Upper lobe of left lung (tissue), 6 donors: Measurements from ENCODE around the gene DOCK8. TPM values are rescaled to one million over a fixed set of nuclear protein-coding genes. Genes with fewer than 3 reads are reported as not detected.
A peak's percentile ranks its signal among the peaks of the same experiment; 100 is the strongest.

ENCODE experiments used
- ATAC-seq, 2 donors: fragments of 200-7000 bp; cut with Tn5 transposase; one replicate each; pipeline ENCODE4 v1.9.1; 2022; ENCODE audit warnings: mild to moderate bottlenecking in 2 of 2, moderate library complexity in 2 of 2; ENCODE audit not compliant: low FRiP score in 2 of 2
- DNase-seq, 2 donors: peaks; one replicate each; pipeline ENCODE4 v3.0.0-alpha.2; 2019 to 2020
- H3K27ac ChIP-seq, 4 donors: fragments of 200-600 bp; sonication (generic); one replicate each; pipeline ENCODE4 v1.5.1; 2016 to 2019
- H3K27me3 ChIP-seq, 4 donors: fragments of 200-600 bp; sonication (generic); one replicate each; pipeline ENCODE4 v1.5.1; 2017 to 2019
- H3K36me3 ChIP-seq, 4 donors: fragments of 200-600 bp; sonication (generic); one replicate each; pipeline ENCODE4 v1.5.1; 2016 to 2019
- H3K4me1 ChIP-seq, 4 donors: fragments of 200-600 bp; sonication (generic); one replicate each; pipeline ENCODE4 v1.5.1; 2018 to 2019
- H3K4me3 ChIP-seq, 4 donors: fragments of 200-600 bp; sonication (generic); one replicate each; pipeline ENCODE4 v1.5.1; 2017 to 2019; ENCODE audit warnings: mild to moderate bottlenecking in 2 of 4, moderate library complexity in 1 of 4
- H3K9me3 ChIP-seq, 4 donors: fragments of 200-600 bp; sonication (generic); one replicate each; pipeline ENCODE4 v1.5.1; 2018 to 2019
- EP300 ChIP-seq, 4 donors: sonication (generic); formaldehyde crosslinking; IDR thresholded peaks; one replicate each; pipeline ENCODE4 v1.5.1; 2017; ENCODE audit warnings: antibody characterized with exemption in 4 of 4, control low read depth in 2 of 4
- POLR2A ChIP-seq, 4 donors: fragments of 450-650 bp; IDR thresholded peaks; one replicate each; pipeline ENCODE4 v1.5.1; 2016 to 2017; ENCODE audit warnings: antibody characterized with exemption in 4 of 4, mild to moderate bottlenecking in 2 of 4
- POLR2AphosphoS5 ChIP-seq, 2 donors: sonication (generic); formaldehyde crosslinking; IDR thresholded peaks; one replicate each; pipeline ENCODE4 v1.5.1; 2017; ENCODE audit warnings: antibody characterized with exemption in 2 of 2
- WGBS, 2 donors: methylation state at CpG; one replicate each; pipeline ENCODE4 v1.1.5; 2017 to 2018; 5-methylcytosine and 5-hydroxymethylcytosine counted together
- total RNA-seq, 6 donors: library from RNA; depleted of rRNA in 4 of 6; stranded (reverse); fragments of >200 nt in 4 of 6; gene quantifications; one replicate each; pipeline versions ENCODE4 v1.1.0 to v1.2.1, GENCODE V29; 2016 to 2021
- TF ChIP-seq, protein P1 (sequence below), 6 experiments: fragments of 450-650 bp in 4 of 6; fragments of 200-600 bp in 2 of 6; sonication (generic) in 2 of 6; IDR thresholded peaks; one replicate each; pipeline ENCODE4 v1.5.1; 2016 to 2019; ENCODE audit warnings: antibody characterized with exemption in 6 of 6
- donor health status: DM: no; HTN: no; CAD: no; lungs with moderate emphysema.
- donor health status: DM: no; HTN: yes; CAD: no; lungs with severe emphysema.

The DOCK8 gene
- total RNA-seq, 6 donors from 2014 or later = 44.7 to 103 (median 74.6) TPM

DNA sequence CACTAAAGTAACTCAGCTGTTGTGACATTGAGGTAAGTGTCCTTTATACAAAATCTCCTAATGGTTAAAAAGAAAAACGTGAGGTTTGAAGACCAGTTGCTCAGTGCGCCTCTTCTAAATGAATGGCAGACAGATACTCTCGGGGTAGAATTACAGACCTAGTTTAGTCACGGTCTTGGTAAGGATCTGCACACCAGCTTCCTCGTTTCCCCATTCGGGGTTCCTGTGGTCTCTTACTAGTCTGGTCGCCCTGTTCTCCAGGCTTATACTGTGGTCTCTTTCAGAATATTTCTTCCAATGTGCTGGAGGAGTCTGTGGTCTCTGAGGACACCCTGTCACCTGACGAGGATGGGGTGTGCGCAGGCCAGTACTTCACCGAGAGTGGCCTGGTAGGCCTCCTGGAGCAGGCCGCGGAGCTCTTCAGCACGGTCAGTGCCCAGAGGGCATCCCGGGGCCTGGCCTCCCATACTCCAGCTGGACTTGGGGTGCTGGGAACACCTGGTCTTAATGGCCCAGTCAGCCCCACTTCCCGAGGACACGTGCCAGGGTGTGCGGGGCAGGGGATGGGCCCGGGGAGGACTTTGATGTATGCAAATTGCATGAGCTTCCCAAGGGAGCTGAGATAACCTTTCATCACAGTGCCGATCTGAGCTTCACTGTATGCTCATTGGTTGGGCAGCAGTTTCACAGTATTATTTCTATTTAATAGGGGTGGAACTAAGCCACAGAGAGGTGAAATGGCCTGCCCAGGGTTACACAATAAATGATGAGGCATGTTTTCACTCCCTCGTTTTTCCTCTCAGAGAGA lies 224.5 kb downstream of the DOCK8 start:
- WGBS, 2 donors = 72 to 74% methylated on average over 13 to 20 of the region's 20 CpGs
- no peaks in the 10 kb centered on the region for H3K27me3 ChIP-seq
- H3K4me3 ChIP-seq = no peak overlapping the region
- peak; percentile 41 to 77 for ATAC-seq
- no peak overlapping the region for H3K27ac ChIP-seq
- DNase-seq = peak in 1 of 2 donors; percentile 68
- TF ChIP-seq EP300 (IDR thresholded peaks at IDR 0.05) (no peak), POLR2A (IDR thresholded peaks at IDR 0.05) (no peak), POLR2AphosphoS5 (IDR thresholded peaks at IDR 0.05) (no peak)
- TF ChIP-seq, protein P1, sequence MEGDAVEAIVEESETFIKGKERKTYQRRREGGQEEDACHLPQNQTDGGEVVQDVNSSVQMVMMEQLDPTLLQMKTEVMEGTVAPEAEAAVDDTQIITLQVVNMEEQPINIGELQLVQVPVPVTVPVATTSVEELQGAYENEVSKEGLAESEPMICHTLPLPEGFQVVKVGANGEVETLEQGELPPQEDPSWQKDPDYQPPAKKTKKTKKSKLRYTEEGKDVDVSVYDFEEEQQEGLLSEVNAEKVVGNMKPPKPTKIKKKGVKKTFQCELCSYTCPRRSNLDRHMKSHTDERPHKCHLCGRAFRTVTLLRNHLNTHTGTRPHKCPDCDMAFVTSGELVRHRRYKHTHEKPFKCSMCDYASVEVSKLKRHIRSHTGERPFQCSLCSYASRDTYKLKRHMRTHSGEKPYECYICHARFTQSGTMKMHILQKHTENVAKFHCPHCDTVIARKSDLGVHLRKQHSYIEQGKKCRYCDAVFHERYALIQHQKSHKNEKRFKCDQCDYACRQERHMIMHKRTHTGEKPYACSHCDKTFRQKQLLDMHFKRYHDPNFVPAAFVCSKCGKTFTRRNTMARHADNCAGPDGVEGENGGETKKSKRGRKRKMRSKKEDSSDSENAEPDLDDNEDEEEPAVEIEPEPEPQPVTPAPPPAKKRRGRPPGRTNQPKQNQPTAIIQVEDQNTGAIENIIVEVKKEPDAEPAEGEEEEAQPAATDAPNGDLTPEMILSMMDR (IDR thresholded peaks at IDR 0.05) = no peak
- peaks cover 0 to 6% (median 0%) of the 10 kb centered on the region in 4 donors for H3K4me1 ChIP-seq
- peaks cover 5 to 46% (median 21%) of the 10 kb centered on the region in 4 donors for H3K36me3 ChIP-seq
- H3K9me3 ChIP-seq = no peaks in the 10 kb centered on the region

DNA sequence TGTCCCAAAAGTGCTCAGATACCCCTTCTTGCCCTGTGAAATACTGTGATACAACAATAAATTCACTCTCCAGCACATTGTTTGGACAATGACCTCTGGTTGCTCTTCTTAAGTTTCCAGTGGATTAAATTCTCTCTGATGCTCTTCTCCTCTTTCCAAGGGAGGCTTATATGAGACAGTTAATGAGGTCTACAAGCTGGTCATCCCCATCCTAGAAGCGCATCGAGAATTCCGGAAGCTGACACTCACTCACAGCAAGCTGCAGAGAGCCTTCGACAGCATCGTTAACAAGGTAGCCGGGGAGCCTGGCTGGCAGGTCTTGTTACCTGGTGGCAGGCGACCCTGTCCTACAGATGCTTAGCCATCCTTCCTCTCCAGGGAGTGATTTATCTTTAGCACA lies 226.5 kb downstream of the DOCK8 start:
- no peak overlapping the region for H3K27ac ChIP-seq
- no peak overlapping the region for H3K4me3 ChIP-seq
- WGBS, 2 donors = 87 to 93% methylated on average over 7 of the region's 7 CpGs
- peaks cover 5 to 38% (median 19%) of the 10 kb centered on the region in 4 donors for H3K36me3 ChIP-seq
- H3K4me1 ChIP-seq = peaks cover 0 to 6% (median 0%) of the 10 kb centered on the region in 4 donors
- H3K9me3 ChIP-seq = no peaks in the 10 kb centered on the region
- DNase-seq (no peak), ATAC-seq (no peak)
- H3K27me3 ChIP-seq = no peaks in the 10 kb centered on the region
- TF ChIP-seq, protein P1 (IDR thresholded peaks at IDR 0.05) = no peak
- TF ChIP-seq POLR2A (IDR thresholded peaks at IDR 0.05) (no peak), POLR2AphosphoS5 (IDR thresholded peaks at IDR 0.05) (no peak), EP300 (IDR thresholded peaks at IDR 0.05) (no peak)

DNA sequence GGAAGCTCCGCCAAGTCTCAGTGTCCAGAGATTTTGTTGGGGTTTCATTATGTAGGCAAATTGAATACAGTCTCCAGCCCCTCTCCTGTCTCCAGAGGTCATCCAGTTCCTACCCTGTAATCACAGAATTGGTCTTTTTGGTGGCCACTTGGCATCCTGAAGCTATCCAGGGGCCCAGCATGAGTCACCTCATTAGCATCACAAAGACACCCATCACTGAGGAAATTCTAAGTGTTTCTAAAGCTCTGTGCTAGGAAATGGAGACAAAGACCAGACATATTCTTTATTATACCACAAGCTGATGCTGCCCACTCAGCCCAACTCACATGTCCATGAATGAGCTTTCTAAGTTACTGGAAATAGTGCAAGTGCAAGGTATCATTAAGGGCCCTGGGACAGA lies 229.9 kb downstream of the DOCK8 start:
- ATAC-seq (peak in 1 of 2 donors; percentile 2), DNase-seq (no peak)
- no peak for TF ChIP-seq EP300 (IDR thresholded peaks at IDR 0.05)
- no peak for TF ChIP-seq POLR2AphosphoS5 (IDR thresholded peaks at IDR 0.05)
- TF ChIP-seq POLR2A (IDR thresholded peaks at IDR 0.05) = no peak
- TF ChIP-seq, protein P1 (IDR thresholded peaks at IDR 0.05) = no peak
- Histone ChIP-seq H3K9me3 (no peaks in the 10 kb centered on the region), H3K4me1 (no peaks in the 10 kb centered on the region), H3K27ac (no peak overlapping the region), H3K27me3 (no peaks in the 10 kb centered on the region), H3K4me3 (no peak overlapping the region), H3K36me3 (peaks cover 5 to 39% (median 18%) of the 10 kb centered on the region in 4 donors)
- 94% methylated on average over 1 of the region's 1 CpG for WGBS, 2 donors

DNA sequence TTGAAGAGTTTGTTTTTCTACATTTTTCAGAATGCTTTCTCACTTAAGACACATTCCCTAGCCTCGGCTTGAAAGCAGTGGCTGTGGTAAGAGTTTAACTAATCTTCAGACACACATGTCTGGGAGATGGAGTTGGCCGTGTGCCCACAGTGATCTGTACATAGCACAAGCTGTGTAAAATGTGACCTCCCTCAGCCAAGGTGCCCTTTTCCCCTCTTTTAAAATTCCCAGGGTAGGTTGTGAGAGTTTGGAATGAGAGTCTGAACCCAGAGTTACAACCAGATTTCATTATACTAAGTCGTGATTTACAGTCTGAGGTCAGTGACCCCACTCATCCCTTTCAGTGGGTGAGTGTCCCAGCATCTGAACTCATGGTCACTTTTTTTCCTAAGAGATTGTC lies 230.4 kb downstream of the DOCK8 start:
- peak in 1 of 2 donors; percentile 70 for ATAC-seq
- WGBS, 2 donors = 48 to 65% methylated on average over 3 of the region's 3 CpGs
- no peak for DNase-seq

DNA sequence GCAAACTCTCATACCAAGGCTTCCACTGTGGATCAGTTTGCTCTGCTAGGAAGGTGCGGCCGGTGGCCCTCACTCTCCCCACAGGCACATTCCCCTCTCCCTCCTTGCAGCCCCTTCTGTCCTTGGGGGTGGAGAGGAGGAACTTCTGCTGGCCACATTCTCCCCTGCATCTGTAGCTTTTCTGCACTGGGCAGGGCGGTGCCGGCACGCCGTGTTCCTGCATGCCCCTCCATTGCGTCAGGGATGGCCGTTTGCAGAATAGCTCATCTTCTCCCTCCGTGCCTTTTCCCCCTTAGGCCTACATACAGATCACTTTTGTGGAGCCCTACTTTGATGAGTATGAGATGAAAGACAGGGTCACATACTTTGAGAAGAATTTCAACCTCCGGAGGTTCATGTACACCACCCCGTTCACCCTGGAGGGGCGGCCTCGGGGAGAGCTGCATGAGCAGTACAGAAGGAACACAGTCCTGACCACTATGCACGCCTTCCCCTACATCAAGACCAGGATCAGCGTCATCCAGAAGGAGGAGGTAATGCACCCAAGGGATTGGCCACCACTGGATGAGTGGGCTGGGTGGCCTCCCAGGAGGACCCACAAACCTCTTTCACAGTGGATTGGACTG lies 231.5 kb downstream of the DOCK8 start:
- DNase-seq (peak in 1 of 2 donors; percentile 34), ATAC-seq (no peak)
- Histone ChIP-seq H3K4me3 (no peak overlapping the region), H3K4me1 (no peaks in the 10 kb centered on the region), H3K27me3 (no peaks in the 10 kb centered on the region), H3K9me3 (no peaks in the 10 kb centered on the region), H3K36me3 (peaks cover 5 to 40% (median 23%) of the 10 kb centered on the region in 4 donors), H3K27ac (no peak overlapping the region)
- WGBS, 2 donors = 89 to 94% methylated on average over 13 to 14 of the region's 15 CpGs
- TF ChIP-seq, protein P1 (IDR thresholded peaks at IDR 0.05) = no peak
- TF ChIP-seq POLR2A (IDR thresholded peaks at IDR 0.05) = no peak
- TF ChIP-seq POLR2AphosphoS5 (IDR thresholded peaks at IDR 0.05) = no peak
- TF ChIP-seq EP300 (IDR thresholded peaks at IDR 0.05) = no peak

More for the DNA sequence above, 230.4 kb downstream of the DOCK8 start:
- Histone ChIP-seq H3K27ac (no peak overlapping the region), H3K27me3 (no peaks in the 10 kb centered on the region), H3K36me3 (peaks cover 5 to 42% (median 18%) of the 10 kb centered on the region in 4 donors), H3K9me3 (no peaks in the 10 kb centered on the region), H3K4me3 (no peak overlapping the region), H3K4me1 (no peaks in the 10 kb centered on the region)
- TF ChIP-seq EP300 (IDR thresholded peaks at IDR 0.05) = no peak
